NCI-H460 (cell line): ENCODE data around the gene OR52B2. TPM values are rescaled to one million over a fixed set of nuclear protein-coding genes. Genes with fewer than 3 reads are reported as not detected.

ENCODE experiments used
- DNase-seq: peaks from one replicate; pipeline ENCODE4 v3.0.0-alpha.2; 2016; ENCODE audit warnings: low read depth; ENCODE audit errors: extremely low read depth
- polyA plus RNA-seq: library from polyadenylated mRNA; depleted of rRNA; stranded (reverse); fragments of >200 nt; gene quantifications from 2 replicates; pipeline ENCODE4 v1.2.3, GENCODE V29; 2014; cell fraction: nucleus; rRNA removed
- total RNA-seq: library from RNA; depleted of rRNA; stranded (reverse); fragments of >200 nt; shearing (Covaris generic); gene quantifications from 2 replicates; pipeline ENCODE4 v1.2.3, GENCODE V29; 2014; rRNA removed

Gene OR52B2
- total RNA-seq: not detected in 2 replicates
- not detected in 2 replicates for polyA plus RNA-seq

DNA sequence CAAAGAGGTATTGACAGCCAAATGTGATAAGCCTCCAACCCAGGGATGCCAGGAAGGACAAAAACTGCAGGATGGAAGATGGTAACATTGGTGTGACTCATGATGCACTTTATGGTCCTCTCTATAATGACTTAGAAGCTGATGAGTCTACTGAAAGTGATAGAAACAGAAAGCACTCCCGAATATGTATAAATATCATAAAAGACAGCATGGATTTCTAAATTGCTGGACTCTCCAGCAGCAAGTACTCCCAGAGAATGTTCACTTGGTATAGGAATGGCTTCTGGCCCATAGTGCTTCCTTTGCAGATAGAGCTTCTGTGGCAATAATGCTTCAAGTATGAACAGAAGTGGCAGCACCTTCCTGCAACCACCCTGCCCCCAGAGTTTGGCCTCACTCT is at the start of gene OR52B2:
TSS of gene OR52B2 (minus strand) at position 101 of the 400 bp plus-strand sequence. CDS start at position 101, 0 bp downstream.
- no peak for DNase-seq

GRCh38 chr11:6219359-6219758 is 49.2 kb upstream of the OR52B2 start:
- no peak for DNase-seq

- no peak for DNase-seq
Measured at GRCh38 chr11:6217722-6218121, 47.6 kb upstream of the OR52B2 start.

- no peak for DNase-seq
Measured at GRCh38 chr11:6216501-6216900, 46.4 kb upstream of the OR52B2 start.

- DNase-seq: no peak
Measured at GRCh38 chr11:6214530-6214929, 44.4 kb upstream of the OR52B2 start.

GRCh38 chr11:6210274-6210955 is 40.3 kb upstream of the OR52B2 start:
- no peak for DNase-seq

DNA sequence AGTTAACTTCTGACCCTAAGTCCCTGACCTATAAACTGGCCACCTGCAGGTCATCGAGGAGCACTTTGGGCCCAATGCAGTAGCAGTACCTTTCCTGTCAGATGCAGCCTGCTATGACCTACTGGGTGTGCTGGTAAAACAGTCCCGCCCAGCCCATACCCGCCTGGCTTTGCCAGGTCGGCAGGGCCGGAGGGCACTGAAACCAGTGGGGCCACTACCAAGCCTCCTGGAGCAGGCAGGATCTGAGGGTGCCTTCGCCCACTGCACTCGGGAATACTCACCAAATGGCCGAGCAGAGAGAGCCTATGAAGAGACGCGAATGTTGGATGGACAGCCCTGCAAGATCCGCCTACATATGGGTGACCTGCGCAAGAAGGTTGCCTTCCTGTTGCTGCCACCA is 39.7 kb upstream of the OR52B2 start:
- no peak for DNase-seq

DNA sequence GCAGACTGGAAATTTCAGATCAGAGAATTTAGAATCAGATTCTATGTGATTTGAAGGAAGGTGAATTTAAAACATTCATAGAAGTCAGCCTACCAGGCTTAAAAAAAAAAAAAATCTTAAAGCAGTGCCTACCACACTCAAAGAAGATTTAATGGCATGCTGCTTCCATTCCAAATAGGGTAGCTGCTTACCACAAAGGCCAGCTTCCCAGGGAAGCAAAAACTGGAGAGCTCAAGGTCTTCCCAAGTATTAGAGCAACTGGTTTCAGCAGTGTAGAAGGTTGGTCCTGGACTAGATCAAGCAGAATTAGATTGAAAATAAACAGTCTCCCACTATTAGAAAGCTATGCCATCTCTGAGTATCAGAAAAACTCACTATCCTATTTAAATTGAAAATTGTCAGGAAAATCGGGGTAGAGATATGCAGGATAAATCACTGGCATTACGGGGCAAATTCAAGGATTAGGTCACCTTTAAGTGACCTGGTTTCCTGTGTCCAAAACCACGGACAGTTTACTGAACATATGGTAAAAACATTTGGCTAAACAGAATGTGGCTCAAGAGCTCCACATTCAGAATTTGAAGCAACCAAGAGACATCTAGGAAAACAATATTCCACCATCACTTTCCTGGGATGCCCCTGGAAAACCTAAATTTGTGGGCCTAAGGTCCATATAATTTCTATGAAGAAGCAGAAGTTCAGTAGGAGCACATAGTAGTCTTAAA is 36.5 kb upstream of the OR52B2 start:
- no peak for DNase-seq

DNA sequence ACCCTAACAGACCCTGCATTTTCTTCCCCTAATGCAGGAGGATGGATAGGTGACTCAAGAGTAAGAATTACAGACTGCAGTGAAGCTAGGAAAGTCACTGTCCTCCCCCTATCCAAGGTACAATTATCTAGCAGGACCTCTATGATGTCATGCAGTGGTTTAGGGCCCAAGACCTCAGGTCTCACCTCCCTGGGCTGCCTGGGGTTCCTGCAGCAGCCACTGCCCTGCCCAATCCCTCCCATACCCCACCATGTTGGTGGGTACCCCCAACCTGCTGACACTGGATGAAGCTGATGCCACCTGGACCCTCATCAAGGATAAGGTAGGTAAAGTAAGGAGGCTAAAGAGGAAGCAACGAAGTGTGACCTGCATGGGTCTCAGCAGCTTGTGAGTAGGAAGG is 35.2 kb upstream of the OR52B2 start, which contains the start of gene C11orf42:
TSS of gene C11orf42 (plus strand) at position 192 of the 400 bp plus-strand sequence. CDS start at position 251, 59 bp downstream.
- DNase-seq: no peak

DNA sequence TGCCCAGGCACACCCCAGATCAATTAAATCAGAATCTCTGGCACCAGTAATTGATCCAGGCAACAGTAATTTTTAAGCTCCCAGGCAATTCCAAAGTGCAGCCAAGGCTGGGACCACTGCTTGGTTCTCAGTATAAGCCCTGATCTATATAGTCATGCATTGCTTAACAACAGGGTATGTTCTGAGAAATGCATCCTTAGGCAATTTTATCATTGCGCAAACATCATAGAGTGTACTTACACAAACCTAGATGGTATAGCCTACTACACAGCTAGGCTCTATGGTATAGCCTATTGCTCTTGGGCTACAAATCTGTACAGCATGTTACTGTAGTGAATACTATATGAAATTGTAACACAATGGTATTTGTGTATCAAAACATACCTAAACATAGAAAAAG is 34.6 kb upstream of the OR52B2 start:
- DNase-seq: no peak

GRCh38 chr11:6203327-6203726 is 33.2 kb upstream of the OR52B2 start:
- DNase-seq: no peak

DNA sequence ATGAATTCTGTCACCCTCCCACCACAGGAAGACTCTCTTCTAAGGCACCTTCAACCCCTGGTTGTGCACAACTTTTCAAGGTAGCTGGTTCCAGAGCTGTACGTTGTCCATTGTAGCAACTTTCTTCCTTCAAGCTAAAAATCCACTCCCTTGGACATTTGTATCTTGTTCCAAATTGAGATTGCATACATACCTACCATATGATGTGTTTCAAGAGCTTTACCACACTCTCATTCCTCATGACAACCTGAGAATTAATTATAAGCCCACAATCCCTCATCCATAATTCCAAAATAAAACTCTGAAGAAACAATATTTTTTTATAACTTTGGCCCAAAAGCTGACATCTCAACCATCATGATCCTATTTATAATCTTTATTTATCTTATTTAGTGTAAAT is 31.9 kb upstream of the OR52B2 start:
- DNase-seq: no peak

DNA sequence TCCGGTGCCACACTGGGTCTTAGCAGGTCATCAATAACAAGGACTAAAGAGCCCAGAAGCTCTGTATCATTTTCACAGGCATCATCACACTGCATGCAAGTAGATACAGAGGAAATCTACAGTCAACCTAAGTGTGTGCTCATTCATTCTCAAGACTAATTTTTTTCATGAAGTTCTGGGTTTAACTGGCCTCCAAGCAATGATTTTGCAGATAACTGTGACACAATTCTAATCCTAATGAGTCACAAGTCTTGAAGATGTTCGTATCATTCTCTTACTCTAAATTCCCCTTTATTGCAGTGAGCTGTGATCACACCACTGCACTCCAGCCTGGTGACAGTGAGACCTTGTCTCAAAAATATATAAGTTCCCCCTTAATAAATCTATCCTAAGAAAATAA is 31.4 kb upstream of the OR52B2 start:
- no peak for DNase-seq

- peak; percentile 3 for DNase-seq
Measured at GRCh38 chr11:6200975-6201374, 30.8 kb upstream of the OR52B2 start.

- DNase-seq: no peak
Measured at GRCh38 chr11:6199174-6199810, 29.2 kb upstream of the OR52B2 start, which contains the start of gene OR52W1. Gene OR52W1, plus strand, starts transcription at chr11:6199224. Its CDS starts 0 bp downstream, at chr11:6199224.

DNA sequence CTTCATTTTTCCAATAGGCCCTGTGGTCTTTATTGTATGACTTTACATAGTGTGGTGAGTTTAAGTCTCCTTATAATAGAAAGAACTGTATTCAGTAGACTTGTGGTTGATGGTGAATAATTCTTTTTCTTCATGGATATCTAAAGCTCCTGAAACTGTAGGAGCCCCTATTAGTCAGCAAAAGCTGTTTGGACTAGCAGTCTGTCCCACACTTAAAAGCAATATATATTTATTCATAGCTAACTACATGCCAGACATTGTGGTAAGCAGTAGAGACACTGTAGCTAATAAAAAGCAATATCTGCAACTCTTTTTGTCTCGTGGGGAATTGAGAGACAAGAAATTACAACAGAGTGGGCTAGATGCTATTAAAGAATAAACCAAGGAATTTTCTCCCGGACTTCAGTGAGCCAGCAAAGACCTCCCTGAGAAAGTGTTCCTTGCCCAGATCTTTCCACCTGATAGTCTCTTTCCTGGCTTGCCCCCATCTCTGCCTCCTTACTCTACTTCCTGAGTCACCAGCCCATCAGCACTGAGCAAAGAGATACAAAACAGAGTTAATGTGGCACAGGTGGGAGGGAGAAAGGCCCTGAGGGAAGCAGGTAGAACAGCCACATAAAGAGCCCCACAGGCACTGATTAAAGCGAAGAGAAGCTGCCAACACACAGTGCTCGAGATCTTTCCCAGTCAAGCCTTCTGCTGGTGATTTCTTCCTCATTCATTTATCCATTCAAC is 27.5 kb upstream of the OR52B2 start:
- no peak for DNase-seq

DNA sequence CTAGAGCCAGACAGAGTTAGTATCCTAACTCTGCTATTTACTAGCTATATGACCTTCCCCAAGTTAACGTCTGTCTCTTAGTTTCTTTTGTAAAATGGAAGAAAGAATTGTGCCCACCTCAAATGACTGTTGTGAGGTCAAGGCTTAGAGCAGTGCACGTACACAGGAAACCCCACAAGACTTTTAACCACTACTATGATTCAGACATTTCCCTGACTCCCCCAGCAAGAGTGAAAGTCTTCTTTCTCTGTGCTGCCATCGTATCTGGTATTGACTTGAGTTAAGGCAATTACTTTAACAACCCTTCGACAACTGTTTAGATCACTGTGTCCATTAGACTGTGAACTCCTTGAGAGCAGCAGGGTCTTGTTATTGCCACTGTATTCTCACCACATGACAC is 26.3 kb upstream of the OR52B2 start:
- DNase-seq: no peak

GRCh38 chr11:6194065-6194581 is 24.0 kb upstream of the OR52B2 start:
- no peak for DNase-seq

DNA sequence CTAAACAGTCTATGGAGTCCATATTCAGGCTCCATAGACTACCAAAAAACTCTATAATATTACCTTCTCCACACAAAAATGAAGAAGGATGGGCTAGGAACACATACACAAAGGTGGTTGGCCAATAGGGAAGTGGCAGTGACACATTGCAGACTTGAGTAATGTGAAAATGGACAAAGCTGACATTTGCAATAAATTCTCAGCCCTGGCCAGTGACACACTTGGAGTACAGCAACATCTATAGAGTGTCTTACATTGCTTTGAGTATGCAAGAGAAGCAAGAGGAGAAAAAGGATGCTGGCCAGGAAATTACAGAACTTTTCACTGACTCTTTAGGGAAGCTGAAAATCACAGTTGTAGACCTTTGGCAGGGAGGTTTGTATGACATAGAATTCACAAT is 21.6 kb upstream of the OR52B2 start:
- DNase-seq: no peak

DNA sequence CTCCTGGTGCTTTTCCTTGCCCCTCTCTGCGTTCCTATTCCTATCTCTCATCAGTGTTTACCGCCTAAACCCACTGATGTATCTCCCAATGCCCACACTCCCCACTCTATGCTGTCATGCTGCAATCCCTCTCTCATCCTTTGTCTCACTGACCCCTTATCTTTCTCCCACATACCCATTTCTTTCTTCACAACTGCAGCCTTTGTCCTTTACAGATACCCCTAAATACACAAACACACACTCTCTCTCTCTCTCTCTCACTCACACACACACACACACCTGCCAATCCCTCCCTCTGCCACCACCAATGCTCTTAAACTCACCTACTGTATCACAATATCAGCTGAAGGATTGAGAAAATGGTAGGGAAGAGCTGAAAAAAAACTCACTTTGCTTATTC is 5.3 kb upstream of the OR52B2 start:
- no peak for DNase-seq
